Neural crest cell (in vitro differentiated cells): ENCODE data around the gene ASIC3. TPM values are rescaled to one million over a fixed set of nuclear protein-coding genes. Genes with fewer than 3 reads are reported as not detected.

Experiments
- DNase-seq: peaks from one replicate; pipeline ENCODE4 v3.0.0; 2021; ENCODE audit warnings: low read depth, mixed read lengths, low spot score
- H3K27ac Mint-ChIP-seq: one replicate; pipeline ENCODE4 v1.8.0; 2021; ENCODE audit warnings: mild to moderate bottlenecking, mixed read lengths; ENCODE audit not compliant: unreplicated experiment
- H3K27me3 Mint-ChIP-seq: 2 replicates; pipeline ENCODE4 v1.8.0; 2021; ENCODE audit warnings: low read depth, mild to moderate bottlenecking, mixed read lengths
- H3K36me3 Mint-ChIP-seq: 2 replicates; pipeline ENCODE4 v1.8.0; 2021; ENCODE audit warnings: low read depth, mild to moderate bottlenecking, mixed read lengths
- H3K4me1 Mint-ChIP-seq: 2 replicates; pipeline ENCODE4 v1.8.0; 2021; ENCODE audit warnings: mixed read lengths
- H3K4me3 Mint-ChIP-seq: one replicate; pipeline ENCODE4 v1.8.0; 2021; ENCODE audit warnings: mild to moderate bottlenecking, mixed read lengths
- H3K9me3 Mint-ChIP-seq: 2 replicates; pipeline ENCODE4 v1.8.0; 2021; ENCODE audit warnings: mixed read lengths
- CTCF ChIP-seq: fragments of 200-600 bp; sonication (generic); conservative IDR thresholded peaks from 2 replicates; pipeline ENCODE4 v1.5.0; 2021; ENCODE audit warnings: antibody characterized with exemption, mild to moderate bottlenecking
- total RNA-seq: library from RNA; stranded (reverse); gene quantifications from 2 replicates; pipeline ENCODE4 v1.2.1, GENCODE V29; 2021

The ASIC3 gene
- total RNA-seq, 1 donor from 2014 or later = 6.0 TPM

GRCh38 chr7:151070574-151070960, 22.2 kb downstream of the ASIC3 start:
- DNase-seq = no peak
- Mint-ChIP-seq H3K4me3 (no peak overlapping the region), H3K36me3 (peaks cover 5% of the 10 kb centered on the region)

GRCh38 chr7:151071032-151071866, 22.9 kb downstream of the ASIC3 start:
- TF ChIP-seq CTCF = no peak
- Mint-ChIP-seq H3K4me3 (no peak overlapping the region), H3K27me3 (no peaks in the 10 kb centered on the region), H3K36me3 (peaks cover 5% of the 10 kb centered on the region), H3K27ac (no peak overlapping the region), H3K4me1 (no peaks in the 10 kb centered on the region), H3K9me3 (no peaks in the 10 kb centered on the region)
- DNase-seq = no peak

More at GRCh38 chr7:151070574-151070960, 22.2 kb downstream of the ASIC3 start:
- H3K9me3 Mint-ChIP-seq = no peaks in the 10 kb centered on the region
- H3K27ac Mint-ChIP-seq = no peak overlapping the region
- TF ChIP-seq CTCF = no peak
- H3K27me3 Mint-ChIP-seq = no peaks in the 10 kb centered on the region
- no peaks in the 10 kb centered on the region for H3K4me1 Mint-ChIP-seq

- peaks cover 5% of the 10 kb centered on the region for H3K36me3 Mint-ChIP-seq
- TF ChIP-seq CTCF = no peak
- H3K27me3 Mint-ChIP-seq = no peaks in the 10 kb centered on the region
- no peak overlapping the region for H3K27ac Mint-ChIP-seq
- H3K9me3 Mint-ChIP-seq = no peaks in the 10 kb centered on the region
- H3K4me1 Mint-ChIP-seq = peaks cover 9% of the 10 kb centered on the region
- no peak for DNase-seq
- H3K4me3 Mint-ChIP-seq = peak overlapping the region; percentile 49
These were observed 25.7 kb downstream of the ASIC3 start for GRCh38 chr7:151073990-151074389.

GRCh38 chr7:151074817-151075661, 26.7 kb downstream of the ASIC3 start:
- no peak for DNase-seq
- H3K27ac Mint-ChIP-seq = peak overlapping the region; percentile 43
- no peak for TF ChIP-seq CTCF
- no peaks in the 10 kb centered on the region for H3K9me3 Mint-ChIP-seq
- H3K4me3 Mint-ChIP-seq = peak overlapping the region; percentile 71
- H3K4me1 Mint-ChIP-seq = peaks cover 16% of the 10 kb centered on the region
- no peaks in the 10 kb centered on the region for H3K27me3 Mint-ChIP-seq
- peaks cover 7% of the 10 kb centered on the region for H3K36me3 Mint-ChIP-seq

- H3K27me3 Mint-ChIP-seq = no peaks in the 10 kb centered on the region
- peak overlapping the region; percentile 71 for H3K4me3 Mint-ChIP-seq
- peaks cover 17% of the 10 kb centered on the region for H3K4me1 Mint-ChIP-seq
- DNase-seq = no peak
- H3K9me3 Mint-ChIP-seq = no peaks in the 10 kb centered on the region
- no peak for TF ChIP-seq CTCF
- H3K36me3 Mint-ChIP-seq = peaks cover 7% of the 10 kb centered on the region
- H3K27ac Mint-ChIP-seq = peak overlapping the region; percentile 43
These were observed 27.3 kb downstream of the ASIC3 start for GRCh38 chr7:151075662-151075971.
